Mucosa of stomach (tissue), 1 donor: ENCODE measurements around the gene PSME3IP1.
"Not testable (repeated sequence)": the region's sequence is repeated elsewhere in the genome, so short reads cannot be mapped to it uniquely, and the experiment has no call there.

ENCODE experiments used
- H3K27me3 ChIP-seq: one replicate; pipeline ENCODE4 v1.7.0; 2013; ENCODE audit warnings: mild to moderate bottlenecking, low read length; ENCODE audit not compliant: control insufficient read depth, insufficient read depth
- H3K36me3 ChIP-seq: one replicate; pipeline ENCODE4 v1.7.0; 2013; ENCODE audit warnings: low read length; ENCODE audit not compliant: control insufficient read depth, insufficient read depth
- H3K4me1 ChIP-seq: one replicate; pipeline ENCODE4 v1.7.0; 2013; ENCODE audit warnings: mild to moderate bottlenecking, low read length; ENCODE audit not compliant: control insufficient read depth, insufficient read depth
- H3K4me3 ChIP-seq: one replicate; pipeline ENCODE4 v1.7.0; 2013; ENCODE audit warnings: low read length
- H3K9ac ChIP-seq: one replicate; pipeline ENCODE4 v1.7.0; 2013; ENCODE audit warnings: mild to moderate bottlenecking, low read length, moderate library complexity
- H3K9me3 ChIP-seq: one replicate; pipeline ENCODE4 v1.7.0; 2013; ENCODE audit warnings: mild to moderate bottlenecking, low read length, moderate library complexity; ENCODE audit not compliant: control insufficient read depth
- donor health status: Pancreatic carcinoma.

PSME3IP1 gene

DNA sequence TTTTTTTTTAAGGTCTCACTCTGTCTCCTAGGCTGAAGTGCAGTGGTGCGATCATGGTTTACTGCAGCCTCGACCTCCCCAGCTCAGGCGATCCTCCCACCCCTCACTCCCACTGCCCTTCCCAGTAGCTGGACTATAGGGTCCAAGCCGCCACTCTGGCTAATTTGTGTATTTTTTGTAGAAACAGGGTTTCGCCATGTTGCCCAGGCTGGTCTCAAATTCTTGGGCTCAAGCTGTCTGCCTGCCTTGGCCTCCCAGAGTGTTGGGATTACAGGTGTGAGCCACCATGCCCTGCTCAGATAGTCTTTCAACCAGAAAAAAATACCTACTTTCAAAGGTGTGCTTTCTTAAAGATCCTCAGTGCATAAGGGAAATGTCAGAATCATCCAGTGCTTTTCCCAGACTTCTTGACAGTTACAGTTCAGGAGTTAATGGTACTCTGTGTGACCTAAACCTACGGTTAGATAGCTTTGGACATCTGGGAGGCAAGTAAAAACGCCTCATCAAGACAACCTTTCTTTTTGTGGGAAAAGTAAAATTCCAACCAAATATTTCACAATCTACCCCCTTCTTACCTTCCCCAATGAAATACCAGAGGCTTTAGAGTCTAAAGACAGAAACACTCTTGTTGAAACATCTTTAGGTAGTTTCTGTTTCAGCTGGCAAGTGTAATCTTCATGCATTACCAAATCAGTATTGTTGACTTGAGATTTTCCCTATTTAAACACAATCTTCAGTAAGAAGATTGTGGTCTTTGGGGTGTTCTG, 7.1 kb upstream of the PSME3IP1 start:
- H3K27me3 ChIP-seq = no peaks in the 10 kb centered on the region
- no peak overlapping the region for H3K9ac ChIP-seq
- H3K4me1 ChIP-seq = peaks cover 25% of the 10 kb centered on the region
- no peaks in the 10 kb centered on the region for H3K9me3 ChIP-seq
- H3K4me3 ChIP-seq = no peak overlapping the region
- no peaks in the 10 kb centered on the region for H3K36me3 ChIP-seq

DNA sequence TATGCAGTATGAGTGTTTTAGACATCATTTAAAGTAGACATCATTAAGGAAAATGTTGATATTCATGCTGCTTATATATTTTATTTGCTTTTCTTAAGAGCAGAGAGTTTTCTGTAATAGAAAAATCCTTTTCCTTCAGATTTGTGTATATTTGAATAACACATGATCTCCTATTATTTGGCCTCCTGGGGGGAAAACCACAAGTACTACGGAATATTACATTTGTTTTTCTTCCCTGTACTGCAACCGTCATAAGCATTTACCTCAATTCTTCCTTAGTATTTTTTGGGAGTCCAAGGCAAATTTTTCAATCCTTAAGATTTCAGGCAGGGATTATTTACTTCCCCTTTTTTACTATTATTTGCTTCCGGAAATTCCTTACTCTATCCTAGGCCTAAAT, 6.3 kb upstream of the PSME3IP1 start:
- Histone ChIP-seq H3K4me3 (no peak overlapping the region), H3K36me3 (no peaks in the 10 kb centered on the region), H3K4me1 (peaks cover 24% of the 10 kb centered on the region), H3K9ac (no peak overlapping the region), H3K27me3 (no peaks in the 10 kb centered on the region), H3K9me3 (no peaks in the 10 kb centered on the region)

DNA sequence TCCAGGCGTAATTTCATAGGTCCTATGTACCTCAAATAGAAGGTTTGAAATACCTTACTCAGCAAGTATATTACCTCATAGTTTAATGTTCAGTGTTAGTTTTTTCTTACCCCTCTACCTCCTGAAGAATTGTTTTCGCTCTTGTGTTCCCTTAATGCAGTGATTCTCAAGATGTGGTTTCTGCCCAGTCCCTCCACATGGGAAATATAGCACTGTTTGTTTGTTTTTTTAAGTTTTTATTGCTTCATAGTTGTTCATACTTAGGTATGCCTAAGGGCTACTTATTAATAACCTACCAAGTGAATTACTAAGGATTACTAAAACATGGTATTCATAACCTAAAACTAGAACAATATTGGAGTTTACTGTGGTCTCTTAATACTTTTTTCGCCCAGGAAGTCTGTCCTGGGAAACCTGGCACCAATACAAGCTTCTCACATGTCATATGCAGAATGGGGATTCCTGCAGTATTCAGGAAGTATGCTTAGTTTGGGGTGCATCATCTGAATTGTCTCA, 5.3 kb upstream of the PSME3IP1 start:
- no peaks in the 10 kb centered on the region for H3K36me3 ChIP-seq
- H3K4me3 ChIP-seq = no peak overlapping the region
- no peaks in the 10 kb centered on the region for H3K27me3 ChIP-seq
- H3K4me1 ChIP-seq = peaks cover 16% of the 10 kb centered on the region
- H3K9me3 ChIP-seq = no peaks in the 10 kb centered on the region
- no peak overlapping the region for H3K9ac ChIP-seq

DNA sequence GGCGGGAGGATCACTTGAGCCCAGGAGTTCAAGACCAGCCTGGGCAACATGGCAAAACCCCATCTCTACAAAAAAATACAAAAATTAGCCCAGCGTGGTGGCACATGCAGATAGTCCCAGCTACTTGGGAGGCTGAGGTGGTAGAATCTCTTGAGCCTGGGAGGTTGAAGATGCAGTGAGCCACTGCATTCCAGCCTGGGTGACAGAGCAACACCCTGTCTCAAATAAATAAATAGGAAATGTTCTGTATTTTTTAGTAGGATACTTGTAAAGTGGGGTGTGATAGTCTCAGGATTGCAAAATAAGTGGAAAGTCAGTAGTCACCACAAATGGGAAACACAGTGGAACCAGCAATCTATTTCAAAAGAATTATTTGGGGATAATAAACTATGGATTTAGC, 4.3 kb upstream of the PSME3IP1 start:
- Histone ChIP-seq H3K4me3 (no peak overlapping the region), H3K27me3 (no peaks in the 10 kb centered on the region), H3K4me1 (peaks cover 16% of the 10 kb centered on the region), H3K9me3 (no peaks in the 10 kb centered on the region), H3K36me3 (no peaks in the 10 kb centered on the region), H3K9ac (no peak overlapping the region)

DNA sequence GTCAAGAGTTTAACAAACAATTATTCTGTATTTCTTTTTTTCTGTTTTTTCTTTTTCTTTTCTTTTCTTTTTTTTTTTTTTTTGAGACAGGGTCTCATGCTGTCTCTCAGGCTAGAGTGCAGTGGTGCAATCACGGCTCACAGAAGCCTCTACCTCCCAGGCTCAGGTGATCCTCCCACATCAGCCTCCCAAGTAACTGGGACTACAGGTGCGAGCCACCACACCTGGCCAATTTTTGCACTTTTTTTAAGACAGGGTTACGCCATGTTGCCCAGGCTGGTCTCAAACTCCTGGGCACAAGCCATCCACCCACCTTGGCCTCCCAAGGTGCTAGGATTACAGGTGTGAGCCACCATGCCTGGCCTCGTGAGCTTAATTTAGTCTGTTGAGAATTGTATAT, 3.7 kb upstream of the PSME3IP1 start:
- H3K4me1 ChIP-seq = peaks cover 12% of the 10 kb centered on the region
- H3K9ac ChIP-seq, H3K27me3 ChIP-seq, H3K4me3 ChIP-seq, H3K36me3 ChIP-seq, H3K9me3 ChIP-seq: not testable (repeated sequence)

DNA sequence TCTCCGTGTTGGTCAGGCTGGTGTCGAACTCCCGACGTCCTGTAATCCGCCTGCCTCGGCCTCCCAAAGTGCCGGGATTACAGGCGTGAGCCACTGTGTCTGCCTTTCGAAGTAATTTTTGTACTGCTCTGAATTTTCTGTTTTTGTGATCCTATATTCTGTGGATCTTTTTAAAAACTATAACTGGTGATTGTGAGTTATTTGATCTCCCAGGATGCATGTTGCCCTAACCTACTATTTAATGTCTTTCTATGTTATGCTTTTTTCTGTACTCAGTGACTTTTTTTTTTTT, 2.8 kb upstream of the PSME3IP1 start:
- Histone ChIP-seq H3K4me3 (no peak overlapping the region), H3K36me3 (no peaks in the 10 kb centered on the region), H3K9me3 (no peaks in the 10 kb centered on the region), H3K27me3 (no peaks in the 10 kb centered on the region), H3K9ac (no peak overlapping the region), H3K4me1 (peaks cover 4% of the 10 kb centered on the region)

DNA sequence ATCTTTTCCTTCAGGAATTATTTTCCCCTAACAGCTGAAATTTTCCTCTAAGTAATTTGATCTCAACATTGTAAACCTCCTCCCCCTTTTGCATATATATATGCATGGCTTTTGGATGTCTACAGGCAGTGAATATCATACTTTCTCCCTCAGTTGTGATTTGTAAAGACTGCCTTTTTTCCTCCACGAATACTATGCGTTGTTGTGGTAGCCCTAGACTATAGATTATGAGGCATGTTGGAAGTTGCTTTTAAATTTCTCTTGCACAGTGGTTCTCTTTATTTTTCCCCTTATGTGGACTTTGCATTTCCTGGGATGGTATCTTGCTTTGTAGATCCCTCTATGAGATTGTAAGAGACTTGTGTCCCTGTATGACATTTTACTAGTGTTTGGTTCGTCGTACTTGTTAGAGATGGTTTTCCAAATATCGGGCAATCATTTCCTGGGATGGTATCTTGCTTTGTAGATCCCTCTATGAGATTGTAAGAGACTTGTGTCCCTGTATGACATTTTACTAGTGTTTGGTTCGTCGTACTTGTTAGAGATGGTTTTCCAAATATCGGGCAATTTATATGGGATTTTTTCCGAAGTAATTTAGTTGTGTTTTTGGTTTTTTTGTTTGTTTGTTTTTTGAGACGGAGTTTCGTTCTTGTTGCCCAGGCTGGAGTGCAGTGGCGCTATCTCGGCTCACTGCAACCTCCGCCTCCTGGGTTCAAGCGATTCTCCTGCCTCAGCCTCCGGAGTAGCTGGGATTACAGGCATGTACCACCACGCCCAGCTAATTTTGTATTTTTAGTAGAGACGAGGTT, 2.3 kb upstream of the PSME3IP1 start:
- not testable (repeated sequence) for H3K36me3 ChIP-seq, H3K27me3 ChIP-seq, H3K9me3 ChIP-seq, H3K4me1 ChIP-seq
- H3K4me3 ChIP-seq = peak overlapping the region; percentile 44
- peak overlapping the region; percentile 85 for H3K9ac ChIP-seq

DNA sequence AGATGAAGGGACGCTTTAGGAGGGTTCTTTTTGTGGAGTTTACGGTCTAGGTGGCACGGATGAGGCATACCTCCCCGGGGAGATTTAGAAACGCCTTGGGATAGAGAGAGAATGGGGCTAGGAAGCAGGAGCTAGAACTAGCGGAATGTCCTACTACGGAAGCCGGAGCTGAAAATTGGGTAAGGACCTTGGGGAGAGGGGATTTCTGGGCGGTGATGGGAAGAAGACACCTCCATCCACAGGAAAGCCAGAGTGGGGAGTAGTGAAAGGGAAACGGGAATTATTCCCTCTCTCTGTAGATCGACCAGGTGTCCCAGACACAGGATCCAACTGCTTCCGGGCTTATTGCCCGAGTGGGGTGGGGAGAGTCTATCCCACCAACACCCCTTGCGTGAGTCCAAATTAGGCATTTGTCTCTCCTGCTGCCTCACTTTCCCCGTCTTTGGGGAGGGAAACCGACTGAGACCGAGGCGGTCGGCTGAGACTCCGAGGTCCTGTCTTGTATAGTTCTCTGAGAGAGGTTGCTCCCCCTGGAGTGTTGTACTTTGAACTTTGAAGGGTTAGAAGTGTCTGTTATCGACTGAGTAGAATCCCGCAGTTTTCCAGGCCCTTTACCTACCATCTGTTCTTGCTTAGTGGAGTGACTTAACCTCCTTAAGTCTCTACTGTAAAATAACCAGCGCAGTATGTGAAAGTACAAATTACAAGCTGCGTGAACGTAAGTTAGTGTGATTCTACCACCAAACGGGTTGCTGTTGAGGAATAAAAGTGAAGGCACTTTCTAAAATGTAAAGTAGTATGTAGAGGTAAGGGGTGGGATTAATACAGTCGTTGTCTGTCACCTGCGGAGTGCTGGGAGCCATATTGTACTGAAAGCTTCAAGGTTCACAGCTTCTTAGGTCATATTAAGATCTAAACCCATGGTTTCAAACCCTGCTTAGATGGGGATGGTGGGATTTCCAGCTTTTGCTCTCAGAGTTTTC, 1.3 kb upstream of the PSME3IP1 start:
- peak overlapping the region; percentile 85 for H3K9ac ChIP-seq
- H3K4me3 ChIP-seq = peak overlapping the region; percentile 44
- no peaks in the 10 kb centered on the region for H3K36me3 ChIP-seq
- H3K27me3 ChIP-seq = no peaks in the 10 kb centered on the region
- H3K9me3 ChIP-seq = no peaks in the 10 kb centered on the region
- no peaks in the 10 kb centered on the region for H3K4me1 ChIP-seq

DNA sequence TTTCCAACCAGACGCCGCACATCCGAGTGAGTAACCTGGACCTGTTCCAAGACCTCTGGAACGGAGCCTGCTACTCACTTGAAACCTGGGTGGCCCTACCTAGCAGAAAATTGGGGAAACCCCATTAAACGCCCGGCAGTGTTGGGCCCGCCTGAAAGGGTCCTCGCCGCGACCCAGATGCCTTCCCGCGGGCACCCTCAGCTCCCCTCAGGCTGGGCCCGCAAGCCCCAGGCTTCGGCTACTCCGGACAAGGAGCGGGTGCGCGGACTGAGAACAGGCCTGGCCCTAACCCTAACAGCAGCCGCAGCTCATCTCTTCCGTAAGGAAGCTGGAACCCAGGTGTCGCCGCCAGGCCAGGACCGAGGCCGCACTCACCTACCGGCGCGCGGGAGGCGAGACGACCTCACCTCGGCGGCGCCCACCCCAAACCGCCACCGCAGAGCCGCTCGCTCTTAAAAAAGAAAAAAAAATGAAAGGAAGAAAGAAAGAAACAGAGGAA, 344 bp downstream of the PSME3IP1 start:
- no peaks in the 10 kb centered on the region for H3K9me3 ChIP-seq
- no peaks in the 10 kb centered on the region for H3K4me1 ChIP-seq

DNA sequence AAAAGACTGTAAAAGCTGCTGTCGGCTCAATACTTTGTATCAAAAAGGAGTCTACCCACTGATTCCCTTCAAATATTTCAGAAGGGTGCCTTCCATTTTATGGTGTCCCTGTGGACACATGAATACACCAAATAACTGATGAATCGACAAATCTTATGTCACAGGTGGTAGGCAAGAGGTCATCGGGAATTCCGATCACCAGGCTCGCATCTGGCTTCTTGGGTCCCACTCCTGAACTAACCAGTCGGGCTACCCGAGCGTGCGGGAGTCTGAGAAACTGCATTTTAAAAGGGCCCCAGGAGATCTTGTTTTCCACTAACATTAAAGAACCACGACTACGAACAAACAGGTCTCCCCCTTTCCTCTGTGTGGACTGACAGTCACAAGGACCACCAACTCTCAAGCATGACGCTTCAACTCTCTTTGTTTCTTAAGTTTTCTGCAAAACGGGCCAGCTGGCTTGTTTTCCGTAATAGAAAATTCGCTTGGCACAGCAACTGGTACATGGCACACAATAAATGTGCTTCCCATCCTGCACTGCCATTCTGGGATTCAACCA, 873 bp downstream of the PSME3IP1 start:
- H3K9ac ChIP-seq = peak overlapping the region; percentile 88
- H3K9me3 ChIP-seq = no peaks in the 10 kb centered on the region
- H3K36me3 ChIP-seq = no peaks in the 10 kb centered on the region
- no peaks in the 10 kb centered on the region for H3K4me1 ChIP-seq
- no peaks in the 10 kb centered on the region for H3K27me3 ChIP-seq
- peak overlapping the region; percentile 54 for H3K4me3 ChIP-seq

More for the DNA sequence above, 344 bp downstream of the PSME3IP1 start:
- Histone ChIP-seq H3K36me3 (no peaks in the 10 kb centered on the region), H3K27me3 (no peaks in the 10 kb centered on the region), H3K9ac (peak overlapping the region; percentile 88), H3K4me3 (peak overlapping the region; percentile 54)

DNA sequence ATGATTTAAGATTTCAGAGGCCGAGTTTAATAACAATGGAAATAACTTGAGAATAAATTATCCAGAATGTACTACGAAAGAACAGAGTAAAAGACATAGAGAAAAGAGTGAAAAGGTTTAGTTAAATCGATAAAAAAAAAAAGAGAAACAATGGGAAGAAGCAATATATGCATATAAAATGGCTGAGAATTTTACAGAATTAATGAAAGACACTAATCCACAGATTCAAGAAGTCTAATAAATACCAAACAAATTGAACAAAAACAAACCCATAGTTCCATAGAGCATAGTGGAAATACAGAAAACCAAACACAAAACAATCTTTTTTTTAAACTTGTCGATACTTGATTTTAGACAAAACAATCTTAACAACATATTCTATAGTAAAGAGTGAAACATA, 1.7 kb downstream of the PSME3IP1 start:
- Histone ChIP-seq H3K9ac (no peak overlapping the region), H3K4me3 (no peak overlapping the region), H3K27me3 (no peaks in the 10 kb centered on the region), H3K4me1 (peaks cover 4% of the 10 kb centered on the region), H3K36me3 (no peaks in the 10 kb centered on the region), H3K9me3 (no peaks in the 10 kb centered on the region)
